H1 (cell line): Measurements from ENCODE around the gene OAS3. TPM values are rescaled to one million over a fixed set of nuclear protein-coding genes. Genes with fewer than 3 reads are reported as not detected.

Source experiments
- CTCF ChIA-PET: fragments of 300-600 bp; sonication (Branson Sonifier 250); formaldehyde crosslinking; loops from one replicate; lab custom pipeline; 2021; ENCODE audit not compliant: partially characterized antibody; lab: Charles Lee
- POLR2A ChIA-PET: fragments of 300-600 bp; sonication (Branson Sonifier 250); formaldehyde crosslinking; loops from one replicate; lab custom pipeline; 2021; ENCODE audit warnings: inconsistent platforms; ENCODE audit not compliant: partially characterized antibody; lab: Charles Lee
- DNase-seq, 2 experiments: peaks; one replicate each; pipeline versions ENCODE4 v3.0.0 to v3.0.0-alpha.2; 2010 to 2022; ENCODE audit warnings: low spot score in 2 of 2, low read depth in 1 of 2, mixed read lengths in 1 of 2
- FAIRE-seq: peaks from 2 replicates; lab custom pipeline; 2011; peaks lifted over from hg19 to GRCh38; lab: Jason Lieb, UNC
- H2AFZ ChIP-seq: 2 replicates; pipeline ENCODE4 v1.8.1; 2012; ENCODE audit warnings: low read length, inconsistent platforms
- H2AK5ac ChIP-seq: 2 replicates; pipeline ENCODE4 v1.6.1; 2013; ENCODE audit warnings: low read depth, low read length
- H2BK120ac ChIP-seq: replicated peaks from 2 replicates; pipeline ENCODE3; 2013; ENCODE audit warnings: low read depth, low read length, inconsistent platforms
- H2BK12ac ChIP-seq: 2 replicates; pipeline ENCODE4 v1.6.1; 2013; ENCODE audit warnings: low read depth, low read length
- H2BK15ac ChIP-seq: 2 replicates; pipeline ENCODE4 v1.6.1; 2013; ENCODE audit warnings: low read length
- H2BK20ac ChIP-seq: 2 replicates; pipeline ENCODE4 v1.6.1; 2013; ENCODE audit warnings: low read length
- H2BK5ac ChIP-seq: 2 replicates; pipeline ENCODE4 v1.6.1; 2013; ENCODE audit warnings: low read depth, low read length
- H3K14ac ChIP-seq: 2 replicates; pipeline ENCODE4 v1.6.1; 2013; ENCODE audit warnings: inconsistent platforms; ENCODE audit not compliant: insufficient read length
- H3K18ac ChIP-seq: 2 replicates; pipeline ENCODE4 v1.6.1; 2013; ENCODE audit warnings: low read length; ENCODE audit errors: extremely low read depth
- H3K23ac ChIP-seq: 2 replicates; pipeline ENCODE4 v1.6.1; 2013; ENCODE audit warnings: inconsistent platforms; ENCODE audit not compliant: insufficient read length
- H3K23me2 ChIP-seq: 2 replicates; pipeline ENCODE4 v1.6.1; 2013; ENCODE audit warnings: low read depth, low read length
- H3K27ac ChIP-seq: 2 replicates; pipeline ENCODE4 v1.6.1; 2011; ENCODE audit warnings: low read depth, low read length, inconsistent platforms
- H3K27me3 ChIP-seq, 4 experiments: replicated peaks in 1 of 4; 1 replicate in 1 of 4; 2 replicates in 3 of 4; pipeline versions ENCODE4 v1.6.1 to v1.8.1; 2011 to 2013; ENCODE audit warnings: low read length in 3 of 4, mild to moderate bottlenecking in 3 of 4, inconsistent platforms in 2 of 4, mixed read lengths in 2 of 4, moderate library complexity in 1 of 4; ENCODE audit not compliant: control insufficient read depth in 3 of 4, insufficient read depth in 3 of 4; ENCODE audit errors: extremely low read depth in 1 of 4
- H3K36me3 ChIP-seq, 4 experiments: 2 replicates each; pipeline versions ENCODE4 v1.6.1 to v1.8.1; 2011 to 2013; ENCODE audit warnings: mild to moderate bottlenecking in 4 of 4, low read length in 3 of 4, moderate library complexity in 2 of 4, control low read depth in 1 of 4, inconsistent platforms in 1 of 4; ENCODE audit not compliant: insufficient read depth in 4 of 4, control insufficient read depth in 2 of 4
- H3K4ac ChIP-seq: replicated peaks from 2 replicates; pipeline ENCODE3; 2013; ENCODE audit warnings: low read length, low read depth, mixed read lengths, inconsistent platforms; ENCODE audit not compliant: insufficient read length
- H3K4me1 ChIP-seq, 4 experiments: replicated peaks in 1 of 4; 1 replicate in 1 of 4; 2 replicates in 3 of 4; pipeline versions ENCODE4 v1.6.1 to v1.8.1; 2011 to 2013; ENCODE audit warnings: low read length in 3 of 4, inconsistent platforms in 2 of 4, mixed read lengths in 1 of 4; ENCODE audit not compliant: insufficient read depth in 4 of 4, control insufficient read depth in 3 of 4
- H3K4me2 ChIP-seq, 2 experiments: 2 replicates each; pipeline versions ENCODE4 v1.6.1 to v1.8.1; 2011 to 2013; ENCODE audit warnings: low read depth in 2 of 2, low read length in 2 of 2, control low read depth in 1 of 2, inconsistent platforms in 1 of 2, mild to moderate bottlenecking in 1 of 2; ENCODE audit not compliant: insufficient read depth in 1 of 2
- H3K4me3 ChIP-seq, 4 experiments: fragments of 200-600, 300-600 bp in 1 of 4; sonication (generic), shearing (Covaris generic), sonication (Bioruptor Twin) in 1 of 4; 2 replicates each; pipeline versions ENCODE4 v1.5.1 to v1.8.1; 2011 to 2016; ENCODE audit warnings: low read length in 4 of 4, low read depth in 3 of 4, control low read depth in 2 of 4, inconsistent platforms in 2 of 4, mild to moderate bottlenecking in 2 of 4, mixed read lengths in 1 of 4, moderate library complexity in 1 of 4; ENCODE audit not compliant: insufficient read depth in 2 of 4; ENCODE audit errors: extremely low read depth in 1 of 4
- H3K56ac ChIP-seq: replicated peaks from 2 replicates; pipeline ENCODE3; 2013; ENCODE audit warnings: low read depth, mild to moderate bottlenecking, mixed read lengths, low read length, inconsistent platforms; ENCODE audit not compliant: insufficient read length
- H3K79me1 ChIP-seq: 2 replicates; pipeline ENCODE4 v1.6.1; 2013; ENCODE audit warnings: low read depth, low read length, control low read depth
- H3K79me2 ChIP-seq, 2 experiments: 2 replicates each; pipeline versions ENCODE4 v1.6.1 to v1.8.1; 2012 to 2013; ENCODE audit warnings: low read length in 2 of 2, mild to moderate bottlenecking in 2 of 2, inconsistent platforms in 1 of 2; ENCODE audit not compliant: insufficient read depth in 2 of 2, control insufficient read depth in 1 of 2
- H3K9ac ChIP-seq, 4 experiments: replicated peaks in 1 of 4; 1 replicate in 1 of 4; 2 replicates in 3 of 4; pipeline versions ENCODE4 v1.6.1 to v1.8.1; 2011 to 2013; ENCODE audit warnings: low read depth in 3 of 4, low read length in 3 of 4, control low read depth in 2 of 4, mild to moderate bottlenecking in 2 of 4, moderate library complexity in 2 of 4, inconsistent platforms in 1 of 4; ENCODE audit errors: extremely low read depth in 1 of 4
- H3K9me3 ChIP-seq, 2 experiments: 2 replicates each; pipeline versions ENCODE4 v1.6.1 to v1.8.1; 2012 to 2013; ENCODE audit warnings: mild to moderate bottlenecking in 2 of 2, moderate library complexity in 2 of 2, control low read depth in 1 of 2, inconsistent platforms in 1 of 2, low read depth in 1 of 2, low read length in 1 of 2, mixed read lengths in 1 of 2; ENCODE audit not compliant: insufficient read depth in 2 of 2
- H4K20me1 ChIP-seq, 2 experiments: replicated peaks in 1 of 2; 2 replicates each; pipeline versions ENCODE3 to v1.8.1; 2011 to 2013; ENCODE audit warnings: inconsistent platforms in 2 of 2, low read length in 2 of 2, mild to moderate bottlenecking in 1 of 2; ENCODE audit not compliant: insufficient read depth in 2 of 2, control insufficient read depth in 1 of 2
- H4K5ac ChIP-seq: 2 replicates; pipeline ENCODE4 v1.6.1; 2013; ENCODE audit warnings: low read length, low read depth, mixed read lengths, inconsistent platforms; ENCODE audit not compliant: insufficient read length
- H4K8ac ChIP-seq: 2 replicates; pipeline ENCODE4 v1.8.0; 2013; ENCODE audit warnings: mild to moderate bottlenecking, moderate library complexity, low read length, inconsistent platforms; ENCODE audit not compliant: insufficient read depth; ENCODE audit errors: extremely low read depth
- H4K91ac ChIP-seq: replicated peaks from 2 replicates; pipeline ENCODE3; 2013; ENCODE audit warnings: low read length, mixed read lengths, inconsistent platforms; ENCODE audit not compliant: insufficient read length
- CBX8 ChIP-seq: fragments of 300-800, 300-1000 bp; sonication (generic); IDR thresholded peaks from 2 replicates; pipeline ENCODE4 v1.7.1; 2016; ENCODE audit warnings: low read depth, low read length, borderline replicate concordance
- WGBS, 2 experiments: shearing (Covaris generic) in 1 of 2; methylation state at CpG; one replicate each; pipeline versions ENCODE4 v1.1.6 to v1.1.7; 2013 to 2015; ENCODE audit warnings: low lambda C conversion rate in 2 of 2, mixed read lengths in 2 of 2, inconsistent platforms in 1 of 2, low coverage in 1 of 2, missing lambda C conversion rate in 1 of 2; ENCODE audit not compliant: insufficient replicate concordance in 2 of 2, insufficient coverage in 1 of 2, insufficient read length in 1 of 2; ENCODE audit errors: extremely low coverage in 1 of 2, missing lambda C conversion rate in 1 of 2; 5-methylcytosine and 5-hydroxymethylcytosine counted together
- polyA plus RNA-seq, 7 experiments: library from polyadenylated mRNA; depleted of rRNA in 3 of 7; stranded (reverse) in 5 of 7; unstranded in 2 of 7; fragments of >200 nt in 5 of 7; fragments of 200-250 nt in 2 of 7; gene quantifications; 1 replicate in 5 of 7; 2 replicates in 1 of 7; 4 replicates in 1 of 7; pipeline versions ENCODE4 v1.2.1 to v1.2.3, GENCODE V29; 2011 to 2013; ENCODE audit warnings: missing spikeins in 2 of 7, mixed read lengths in 2 of 7
- total RNA-seq: library from RNA; stranded (reverse); fragmentation: NEBNext Ultra II Directional; extraction: Animal tissue kit (Norgen Biotek cat#: 25700); gene quantifications from 2 replicates; pipeline ENCODE4 v1.2.1, GENCODE V29; 2021

OAS3 gene
- total and polyA plus RNA-seq, 2 of the 8 experiments (the other 6 are each of a cell fraction or from before 2014, with no cell fraction given): 0.73 to 3.7 TPM

DNA sequence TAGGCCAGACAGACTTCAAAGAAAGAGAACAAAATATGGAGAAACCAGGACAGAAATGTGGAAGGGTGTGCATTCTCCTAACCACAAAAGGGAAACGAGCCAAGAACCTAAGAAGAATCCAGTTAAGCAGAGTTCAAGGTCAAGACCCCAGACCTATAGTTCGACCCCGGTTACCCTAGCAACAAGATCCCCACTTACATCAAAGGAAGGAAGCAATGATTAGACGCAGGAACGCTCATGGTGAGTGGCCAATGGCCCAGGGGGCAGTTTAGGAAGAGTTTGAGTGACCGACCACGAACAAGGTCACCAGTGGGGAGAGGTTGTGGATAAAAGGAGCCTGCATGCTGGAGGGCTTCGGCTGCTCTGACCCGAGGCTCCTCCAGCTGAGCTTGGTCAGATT lies 76.3 kb downstream of the OAS3 start:
- Histone ChIP-seq H3K79me2 (no peaks in the 10 kb centered on the region), H3K9me3 (peaks cover 8 to 11% of the 10 kb centered on the region in 2 experiments; a peak in 3 of 4 replicates), H2BK15ac (no peak overlapping the region), H2AFZ (no peak overlapping the region), H2BK120ac (no peak overlapping the region), H3K4me3 (no peak overlapping the region), H3K79me1 (no peaks in the 10 kb centered on the region), H3K56ac (no peak overlapping the region), H3K14ac (no peak overlapping the region), H3K23ac (no peak overlapping the region), H3K27me3 (no peaks in the 10 kb centered on the region; a peak in 1 of 7 replicates), H2BK5ac (no peak overlapping the region), H3K27ac (no peak overlapping the region), H3K4me2 (no peak overlapping the region), H3K4me1 (no peaks in the 10 kb centered on the region), H4K8ac (no peak overlapping the region), H4K91ac (no peak overlapping the region), H2BK20ac (no peak overlapping the region), H3K4ac (no peak overlapping the region), H2AK5ac (no peak overlapping the region), H3K18ac (no peak overlapping the region)
- 86% methylated on average over 9 of the region's 9 CpGs; no CpG with 5 or more reads in 1 of the 2 experiments for WGBS, 2 experiments
- no peak for FAIRE-seq
- CTCF ChIA-PET: interaction anchor here (1.1 to 3.0 kb wide), 2 partner anchors 15 to 21 kb away, joined by 3 to 15 read pairs; no protein-coding TSS in a partner anchor
- no peak for TF ChIP-seq CBX8
- TF ChIP-seq, all 59 proteins: peak for 0
- DNase-seq: no peak
- POLR2A ChIA-PET: no interaction called here
- Histone ChIP-seq H3K23me2 (no peaks in the 10 kb centered on the region), H4K5ac (no peak overlapping the region), H3K9ac (no peak overlapping the region), H2BK12ac (no peak overlapping the region), H4K20me1 (no peaks in the 10 kb centered on the region), H3K36me3 (no peaks in the 10 kb centered on the region)
